ENCODE data around the gene MAB21L3.

MAB21L3 gene

GRCh38 chr1:116166655-116167054, 55.5 kb downstream of the MAB21L3 start:
- DNase-seq, result no peak

GRCh38 chr1:116167625-116168276, 56.6 kb downstream of the MAB21L3 start:
- DNase-seq, result peak; percentile 28 to 35

GRCh38 chr1:116168277-116169032, 57.3 kb downstream of the MAB21L3 start:
- peak; percentile 87 to 90 for DNase-seq

- no peak for DNase-seq
These were observed 58.7 kb downstream of the MAB21L3 start for GRCh38 chr1:116169898-116170297.

- DNase-seq, result no peak
These were observed 59.8 kb downstream of the MAB21L3 start for GRCh38 chr1:116170721-116171589.

GRCh38 chr1:116172666-116173065, 61.5 kb downstream of the MAB21L3 start:
- no peak for DNase-seq

- DNase-seq, result no peak
These were observed 64.4 kb downstream of the MAB21L3 start for GRCh38 chr1:116175611-116176010.

- no peak for DNase-seq
These were observed 65.1 kb downstream of the MAB21L3 start for GRCh38 chr1:116176306-116176789.

GRCh38 chr1:116177861-116178260, 66.7 kb downstream of the MAB21L3 start:
- no peak for DNase-seq

GRCh38 chr1:116178837-116179236, 67.6 kb downstream of the MAB21L3 start:
- DNase-seq, result no peak

GRCh38 chr1:116179419-116179818, 68.2 kb downstream of the MAB21L3 start:
- no peak for DNase-seq

- DNase-seq, result no peak
These were observed 68.8 kb downstream of the MAB21L3 start for GRCh38 chr1:116179964-116180363.

- no peak for DNase-seq
These were observed 71.0 kb downstream of the MAB21L3 start for GRCh38 chr1:116182019-116182714.
